ENCODE results near the gene ACAD11. TPM values are rescaled to one million over a fixed set of nuclear protein-coding genes. Genes with fewer than 3 reads are reported as not detected.

The ACAD11 gene
- total RNA-seq, 1 experiment from 2014 or later = 15.4 TPM

GRCh38 chr3:132569580-132569979 lies 90.0 kb downstream of the ACAD11 start:
- BruUV-seq (replicated peaks) = no TSS peak
- POLR2A ChIA-PET = no interaction called here
- Histone ChIP-seq H3K36me3 (ENCODE audit: control insufficient read depth, insufficient read depth, low read length) (no peaks in the 10 kb centered on the region), H3K4me1 (ENCODE audit: control insufficient read depth, insufficient read depth, low read length) (no peaks in the 10 kb centered on the region), H3K27ac (ENCODE audit: low read length) (no peak overlapping the region), H3K9me3 (ENCODE audit: control insufficient read depth, insufficient read depth, low read depth, low read length) (no peaks in the 10 kb centered on the region), H3K4me3 (ENCODE audit: low read depth in 2 of 2, low read length in 2 of 2) (no peak overlapping the region), H3K27me3 (ENCODE audit: control insufficient read depth, insufficient read depth, low read length) (no peaks in the 10 kb centered on the region)
- in situ Hi-C loops (cut with HindIII; ENCODE audit: low pct_unique_long_range_greater_than_20kb, low sequenced_read_pairs) = no loop called here
- TF ChIP-seq TCF7L2 (IDR thresholded peaks at IDR 0.05; ENCODE audit: low read depth, low read length) (no peak), SIN3A (IDR thresholded peaks at IDR 0.05; ENCODE audit: borderline replicate concordance, insufficient read depth, low read depth, low read length) (no peak), REST (IDR thresholded peaks at IDR 0.05; ENCODE audit: insufficient read depth in 1 of 2, low read depth in 2 of 2, low read length in 1 of 2) (no peak), POLR2AphosphoS5 (IDR thresholded peaks at IDR 0.05; ENCODE audit: low read depth, low read length) (no peak), CTCF (IDR thresholded peaks at IDR 0.05) (no peak)
- CTCF ChIA-PET = no interaction called here
- intact Hi-C loops (cut with micrococcal nuclease; ENCODE audit: unreplicated experiment) = loop anchor here (1.0 kb wide), 1 partner anchor 21 kb away; no protein-coding TSS in a partner anchor
- no peak for ATAC-seq
- no peak for DNase-seq (ENCODE audit: low read depth, low spot score)

- Histone ChIP-seq H3K27ac (ENCODE audit: low read length) (no peak overlapping the region), H3K27me3 (ENCODE audit: control insufficient read depth, insufficient read depth, low read length) (no peaks in the 10 kb centered on the region), H3K4me1 (ENCODE audit: control insufficient read depth, insufficient read depth, low read length) (no peaks in the 10 kb centered on the region), H3K36me3 (ENCODE audit: control insufficient read depth, insufficient read depth, low read length) (no peaks in the 10 kb centered on the region), H3K4me3 (ENCODE audit: low read depth in 2 of 2, low read length in 2 of 2) (no peak overlapping the region), H3K9me3 (ENCODE audit: control insufficient read depth, insufficient read depth, low read depth, low read length) (no peaks in the 10 kb centered on the region)
- no peak for ATAC-seq
- CTCF ChIA-PET = no interaction called here
- in situ Hi-C loops (cut with HindIII; ENCODE audit: low pct_unique_long_range_greater_than_20kb, low sequenced_read_pairs) (no loop called here), intact Hi-C loops (cut with micrococcal nuclease; ENCODE audit: unreplicated experiment) (loop anchor here (1.0 kb wide), 1 partner anchor 21 kb away; no protein-coding TSS in a partner anchor)
- no TSS peak for BruUV-seq (replicated peaks)
- DNase-seq (ENCODE audit: low read depth, low spot score) = no peak
- POLR2A ChIA-PET = no interaction called here
- TF ChIP-seq CTCF (IDR thresholded peaks at IDR 0.05) = no peak
- no peak for TF ChIP-seq REST (IDR thresholded peaks at IDR 0.05; ENCODE audit: insufficient read depth in 1 of 2, low read depth in 2 of 2, low read length in 1 of 2)
- TF ChIP-seq POLR2AphosphoS5 (IDR thresholded peaks at IDR 0.05; ENCODE audit: low read depth, low read length) = no peak
These were observed 90.5 kb downstream of the ACAD11 start for GRCh38 chr3:132569153-132569552.
